ENCODE results near the gene SPAG17.

The SPAG17 gene

DNA sequence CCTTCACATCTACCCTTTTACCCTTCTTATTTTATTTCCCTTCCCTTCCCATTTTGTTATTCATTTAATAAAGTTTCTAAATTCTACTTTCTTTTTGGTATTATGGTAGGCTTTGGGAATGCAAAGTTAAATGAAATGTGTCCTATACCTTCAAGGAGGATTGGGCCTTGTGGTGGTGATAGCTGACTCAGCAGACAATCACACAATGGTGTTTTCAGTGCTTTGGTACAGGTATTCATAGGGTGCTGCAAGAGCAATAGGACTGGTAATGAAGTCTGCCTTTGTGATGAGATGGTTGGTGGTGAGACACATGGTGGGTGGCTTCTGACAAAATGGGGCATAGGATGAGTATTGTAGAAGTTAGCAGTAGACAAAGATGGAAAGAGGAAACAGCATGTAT, 21.9 kb upstream of the SPAG17 start:
- H3K27me3 ChIP-seq (ENCODE audit: low read length) = no peaks in the 10 kb centered on the region

DNA sequence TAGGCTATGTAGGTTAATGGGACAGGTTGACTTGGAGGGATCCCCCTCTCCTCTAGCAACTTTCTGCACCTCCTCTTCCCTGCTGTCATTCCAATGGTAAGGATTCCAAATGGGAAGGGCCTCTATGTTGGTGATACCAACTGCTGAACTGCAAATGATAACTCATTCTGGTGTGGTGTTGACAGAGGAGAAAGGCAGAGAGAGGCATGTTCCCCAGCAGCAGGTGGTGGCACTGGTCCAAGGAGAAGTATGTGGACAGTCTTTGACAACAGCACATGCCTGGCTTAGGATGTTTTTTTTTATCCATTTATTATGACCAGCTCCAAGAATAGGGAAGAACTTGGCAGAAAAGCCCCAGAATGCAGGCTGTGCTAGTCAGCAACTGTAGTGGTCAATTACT, 19.6 kb upstream of the SPAG17 start:
- H3K27me3 ChIP-seq (ENCODE audit: low read length) = no peaks in the 10 kb centered on the region
- no peaks in the 10 kb centered on the region for H3K36me3 ChIP-seq (ENCODE audit: low read length)
- no peak overlapping the region for H2AFZ ChIP-seq (ENCODE audit: low read depth, low read length, severe bottlenecking)
- no peak overlapping the region for H3K4me3 ChIP-seq (ENCODE audit: insufficient read depth, low read length, poor library complexity, severe bottlenecking)
- H3F3A ChIP-seq (ENCODE audit: insufficient read depth) = no peaks in the 10 kb centered on the region
- H4K20me1 ChIP-seq (ENCODE audit: low read depth, low read length) = no peaks in the 10 kb centered on the region
- no peak overlapping the region for H3K4me2 ChIP-seq (ENCODE audit: low read depth, low read length, poor library complexity, severe bottlenecking)
- no peaks in the 10 kb centered on the region for H3K9me3 ChIP-seq (ENCODE audit: insufficient read depth, low read length)
- no peak overlapping the region for H3K27ac ChIP-seq (ENCODE audit: low read depth, low read length)
- TF ChIP-seq, protein P1, sequence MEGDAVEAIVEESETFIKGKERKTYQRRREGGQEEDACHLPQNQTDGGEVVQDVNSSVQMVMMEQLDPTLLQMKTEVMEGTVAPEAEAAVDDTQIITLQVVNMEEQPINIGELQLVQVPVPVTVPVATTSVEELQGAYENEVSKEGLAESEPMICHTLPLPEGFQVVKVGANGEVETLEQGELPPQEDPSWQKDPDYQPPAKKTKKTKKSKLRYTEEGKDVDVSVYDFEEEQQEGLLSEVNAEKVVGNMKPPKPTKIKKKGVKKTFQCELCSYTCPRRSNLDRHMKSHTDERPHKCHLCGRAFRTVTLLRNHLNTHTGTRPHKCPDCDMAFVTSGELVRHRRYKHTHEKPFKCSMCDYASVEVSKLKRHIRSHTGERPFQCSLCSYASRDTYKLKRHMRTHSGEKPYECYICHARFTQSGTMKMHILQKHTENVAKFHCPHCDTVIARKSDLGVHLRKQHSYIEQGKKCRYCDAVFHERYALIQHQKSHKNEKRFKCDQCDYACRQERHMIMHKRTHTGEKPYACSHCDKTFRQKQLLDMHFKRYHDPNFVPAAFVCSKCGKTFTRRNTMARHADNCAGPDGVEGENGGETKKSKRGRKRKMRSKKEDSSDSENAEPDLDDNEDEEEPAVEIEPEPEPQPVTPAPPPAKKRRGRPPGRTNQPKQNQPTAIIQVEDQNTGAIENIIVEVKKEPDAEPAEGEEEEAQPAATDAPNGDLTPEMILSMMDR (IDR thresholded peaks at IDR 0.05; ENCODE audit: insufficient read depth, low read length, poor library complexity, severe bottlenecking) = no peak
- TF ChIP-seq EZH2phosphoT487 (conservative IDR thresholded peaks at IDR 0.05; ENCODE audit: low read length) = no peak
- H3K79me2 ChIP-seq (ENCODE audit: insufficient read depth, low read length) = no peaks in the 10 kb centered on the region
- no peak overlapping the region for H3K9ac ChIP-seq (ENCODE audit: low read length)
- no peaks in the 10 kb centered on the region for H3K9me2 ChIP-seq (replicated peaks; ENCODE audit: insufficient read depth, low read length)

More for the DNA sequence above, 21.9 kb upstream of the SPAG17 start:
- Histone ChIP-seq H3K4me3 (ENCODE audit: insufficient read depth, low read length, poor library complexity, severe bottlenecking) (no peak overlapping the region), H3K9ac (ENCODE audit: low read length) (no peak overlapping the region), H3K27ac (ENCODE audit: low read depth, low read length) (no peak overlapping the region), H3K9me3 (ENCODE audit: insufficient read depth, low read length) (no peaks in the 10 kb centered on the region), H3F3A (ENCODE audit: insufficient read depth) (no peaks in the 10 kb centered on the region), H3K9me2 (replicated peaks; ENCODE audit: insufficient read depth, low read length) (no peaks in the 10 kb centered on the region), H3K79me2 (ENCODE audit: insufficient read depth, low read length) (no peaks in the 10 kb centered on the region), H4K20me1 (ENCODE audit: low read depth, low read length) (no peaks in the 10 kb centered on the region), H2AFZ (ENCODE audit: low read depth, low read length, severe bottlenecking) (no peak overlapping the region), H3K36me3 (ENCODE audit: low read length) (no peaks in the 10 kb centered on the region), H3K4me2 (ENCODE audit: low read depth, low read length, poor library complexity, severe bottlenecking) (no peak overlapping the region)
- TF ChIP-seq EZH2phosphoT487 (conservative IDR thresholded peaks at IDR 0.05; ENCODE audit: low read length) = no peak
- TF ChIP-seq, protein P1 (IDR thresholded peaks at IDR 0.05; ENCODE audit: insufficient read depth, low read length, poor library complexity, severe bottlenecking) = no peak

DNA sequence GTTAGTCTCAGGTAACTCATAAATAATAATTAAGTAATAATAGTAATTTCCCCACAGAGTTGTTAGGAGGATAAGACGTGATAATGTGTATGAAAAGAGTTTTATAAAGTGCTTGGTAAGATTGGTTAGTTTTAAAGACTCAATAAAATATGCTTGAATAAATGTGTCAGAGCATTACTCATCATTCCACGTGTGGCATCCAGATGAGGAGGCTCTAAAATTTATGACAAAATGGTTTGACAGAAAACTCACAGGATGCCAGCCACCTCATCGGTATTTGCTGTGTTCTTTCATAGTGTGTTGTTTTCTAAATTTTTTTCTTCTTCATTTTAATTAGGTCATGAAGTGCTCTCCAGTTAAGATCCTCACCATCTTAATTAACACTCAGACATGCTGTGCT, 19.1 kb upstream of the SPAG17 start:
- TF ChIP-seq, protein P1 (IDR thresholded peaks at IDR 0.05; ENCODE audit: insufficient read depth, low read length, poor library complexity, severe bottlenecking) = no peak
- TF ChIP-seq EZH2phosphoT487 (conservative IDR thresholded peaks at IDR 0.05; ENCODE audit: low read length) = no peak
- Histone ChIP-seq H3K4me2 (ENCODE audit: low read depth, low read length, poor library complexity, severe bottlenecking) (no peak overlapping the region), H3F3A (ENCODE audit: insufficient read depth) (no peaks in the 10 kb centered on the region), H3K27ac (ENCODE audit: low read depth, low read length) (no peak overlapping the region), H3K27me3 (ENCODE audit: low read length) (no peaks in the 10 kb centered on the region), H2AFZ (ENCODE audit: low read depth, low read length, severe bottlenecking) (no peak overlapping the region), H4K20me1 (ENCODE audit: low read depth, low read length) (no peaks in the 10 kb centered on the region), H3K4me3 (ENCODE audit: insufficient read depth, low read length, poor library complexity, severe bottlenecking) (no peak overlapping the region), H3K79me2 (ENCODE audit: insufficient read depth, low read length) (no peaks in the 10 kb centered on the region), H3K9ac (ENCODE audit: low read length) (no peak overlapping the region), H3K9me3 (ENCODE audit: insufficient read depth, low read length) (no peaks in the 10 kb centered on the region), H3K36me3 (ENCODE audit: low read length) (no peaks in the 10 kb centered on the region), H3K9me2 (replicated peaks; ENCODE audit: insufficient read depth, low read length) (no peaks in the 10 kb centered on the region)
